CD14-positive monocyte (primary cell): ENCODE results near the gene CACNB1. TPM values are rescaled to one million over a fixed set of nuclear protein-coding genes. Genes with fewer than 3 reads are reported as not detected.

Experiments used
- DNase-seq, 3 donors: peaks; one replicate each; pipeline ENCODE4 v3.0.0-alpha.2; 2011 to 2022
- H2AFZ ChIP-seq: 2 replicates; pipeline ENCODE4 v1.6.0; 2012; ENCODE audit warnings: mild to moderate bottlenecking, low read depth, low read length, inconsistent platforms; ENCODE audit not compliant: insufficient read depth, poor library complexity, severe bottlenecking
- H3K27ac ChIP-seq, 2 donors: 1 replicate in 1 of 2; 2 replicates in 1 of 2; pipeline ENCODE4 v1.5.1; 2012 to 2013; ENCODE audit warnings: low read length in 2 of 2, control low read depth in 1 of 2, inconsistent platforms in 1 of 2, low read depth in 1 of 2, mild to moderate bottlenecking in 1 of 2
- H3K27me3 ChIP-seq, 2 donors: one replicate each; pipeline versions ENCODE4 v1.6.0 to v1.6.1; 2011 to 2013; ENCODE audit warnings: low read length in 2 of 2; ENCODE audit not compliant: control insufficient read depth in 2 of 2, insufficient read depth in 2 of 2
- H3K36me3 ChIP-seq, 2 donors: replicated peaks in 1 of 2; 1 replicate in 1 of 2; 2 replicates in 1 of 2; pipeline versions ENCODE4 v1.5.1 to v1.6.1; 2012 to 2013; ENCODE audit warnings: low read length in 2 of 2, control low read depth in 1 of 2, inconsistent platforms in 1 of 2, mild to moderate bottlenecking in 1 of 2; ENCODE audit not compliant: insufficient read depth in 2 of 2, control insufficient read depth in 1 of 2
- H3K4me1 ChIP-seq, 2 donors: 1 replicate in 1 of 2; 2 replicates in 1 of 2; pipeline versions ENCODE4 v1.5.1 to v1.6.1; 2012 to 2013; ENCODE audit warnings: low read length in 2 of 2, control low read depth in 1 of 2, inconsistent platforms in 1 of 2, mild to moderate bottlenecking in 1 of 2, moderate library complexity in 1 of 2; ENCODE audit not compliant: insufficient read depth in 2 of 2, control insufficient read depth in 1 of 2
- H3K4me2 ChIP-seq: replicated peaks from 2 replicates; pipeline ENCODE3; 2012; ENCODE audit warnings: low read length, moderate library complexity, mild to moderate bottlenecking; ENCODE audit not compliant: poor library complexity, severe bottlenecking; ENCODE audit errors: extremely low read depth
- H3K4me3 ChIP-seq, 3 experiments: fragments of 200-600 bp in 1 of 3; sonication (generic) in 1 of 3; replicated peaks in 1 of 3; 1 replicate in 2 of 3; 2 replicates in 1 of 3; pipeline ENCODE4 v1.5.1; 2011 to 2013; ENCODE audit warnings: low read length in 3 of 3, mild to moderate bottlenecking in 3 of 3, control low read depth in 2 of 3, low read depth in 2 of 3, inconsistent platforms in 1 of 3, moderate library complexity in 1 of 3
- H3K79me2 ChIP-seq: 2 replicates; pipeline ENCODE4 v1.6.0; 2012; ENCODE audit warnings: mild to moderate bottlenecking, control low read depth, inconsistent platforms, low read length, moderate library complexity; ENCODE audit not compliant: insufficient read depth
- H3K9ac ChIP-seq: 2 replicates; pipeline ENCODE4 v1.6.0; 2017; ENCODE audit warnings: low read length, mild to moderate bottlenecking; ENCODE audit not compliant: insufficient read depth, poor library complexity, severe bottlenecking
- H3K9me3 ChIP-seq, 2 donors: replicated peaks in 1 of 2; 1 replicate in 1 of 2; 2 replicates in 1 of 2; pipeline versions ENCODE4 v1.5.1 to v1.6.1; 2012 to 2013; ENCODE audit warnings: low read length in 2 of 2, control low read depth in 1 of 2; ENCODE audit not compliant: control insufficient read depth in 1 of 2, insufficient read depth in 1 of 2
- H4K20me1 ChIP-seq: 2 replicates; pipeline ENCODE4 v1.6.0; 2012; ENCODE audit warnings: mild to moderate bottlenecking, low read length, control low read depth, moderate library complexity; ENCODE audit not compliant: insufficient read depth
- H3K27ac Mint-ChIP-seq, 7 donors: one replicate each; pipeline ENCODE4 v1.8.0; 2020; ENCODE audit warnings: mild to moderate bottlenecking in 7 of 7, mixed read lengths in 7 of 7, moderate library complexity in 6 of 7, inconsistent platforms in 2 of 7
- H3K27me3 Mint-ChIP-seq, 3 donors: one replicate each; pipeline ENCODE4 v1.8.0; 2021 to 2022; ENCODE audit warnings: low read depth in 3 of 3, mild to moderate bottlenecking in 3 of 3, mixed read lengths in 3 of 3, moderate library complexity in 3 of 3, inconsistent platforms in 1 of 3
- H3K36me3 Mint-ChIP-seq, 2 donors: one replicate each; pipeline ENCODE4 v1.8.0; 2020; ENCODE audit warnings: mixed read lengths in 2 of 2, inconsistent platforms in 1 of 2, mild to moderate bottlenecking in 1 of 2
- H3K4me1 Mint-ChIP-seq: one replicate; pipeline ENCODE4 v1.8.0; 2020; ENCODE audit warnings: mild to moderate bottlenecking, mixed read lengths
- H3K4me3 Mint-ChIP-seq, 2 donors: one replicate each; pipeline ENCODE4 v1.8.0; 2020; ENCODE audit warnings: mild to moderate bottlenecking in 2 of 2, mixed read lengths in 2 of 2, moderate library complexity in 1 of 2
- H3K9me3 Mint-ChIP-seq, 7 donors: one replicate each; pipeline ENCODE4 v1.8.0; 2020 to 2022; ENCODE audit warnings: mixed read lengths in 7 of 7, mild to moderate bottlenecking in 6 of 7, moderate library complexity in 6 of 7, inconsistent platforms in 2 of 7
- CTCF ChIP-seq: fragments of 200-600 bp; IDR thresholded peaks from one replicate; pipeline ENCODE4 v1.8.0; 2022; ENCODE audit warnings: antibody characterized with exemption, mild to moderate bottlenecking
- WGBS: methylation state at CpG from one replicate; pipeline ENCODE4 v1.1.5; 2013; ENCODE audit warnings: missing lambda C conversion rate; ENCODE audit not compliant: insufficient coverage; 5-methylcytosine and 5-hydroxymethylcytosine counted together
- intact Hi-C, 2 donors: fragments of 100-400 bp; cut with micrococcal nuclease; formaldehyde crosslinking; loops; one replicate each; pipeline versions ENCODE4 v1.15.0 to v1.15.1; 2023
- polyA plus RNA-seq, 3 donors: library from polyadenylated mRNA; depleted of rRNA in 1 of 3; unstranded in 2 of 3; stranded (reverse) in 1 of 3; fragments of 300-500 nt in 2 of 3; fragments of >200 nt in 1 of 3; fragmentation: Illumina TruSeq in 2 of 3; gene quantifications; 1 replicate in 2 of 3; 2 replicates in 1 of 3; pipeline ENCODE4 v1.2.3, GENCODE V29; 2012 to 2021

The CACNB1 gene
- polyA plus RNA-seq, 3 donors = 0.13 to 22.1 (median 0.31) TPM

- H3K27ac Mint-ChIP-seq = no peak overlapping the region
- TF ChIP-seq CTCF = no peak
These were observed 46.6 kb upstream of the CACNB1 start for GRCh38 chr17:39244016-39244599.

GRCh38 chr17:39243155-39243554 is 45.7 kb upstream of the CACNB1 start:
- Mint-ChIP-seq H3K27ac (no peak overlapping the region), H3K36me3 (no peaks in the 10 kb centered on the region), H3K4me1 (peaks cover 24% of the 10 kb centered on the region), H3K27me3 (peaks cover 13 to 17% (median 14%) of the 10 kb centered on the region in 3 donors), H3K4me3 (no peak overlapping the region), H3K9me3 (no peaks in the 10 kb centered on the region)
- no peaks in the 10 kb centered on the region for H3K79me2 ChIP-seq
- H2AFZ ChIP-seq = no peak overlapping the region
- 84% methylated on average over 5 of the region's 8 CpGs for WGBS
- no peak for TF ChIP-seq CTCF
- peaks cover 0 to 9% of the 10 kb centered on the region in 2 donors for H3K27me3 ChIP-seq
- intact Hi-C loops = loop anchor here in 1 of 2 donors (5.0 to 10.0 kb wide), 2 partner anchors 36 to 78 kb away; partner anchors contain the start of gene ARL5C
- no peak overlapping the region for H3K27ac ChIP-seq
- H3K4me2 ChIP-seq = no peak overlapping the region
- peaks cover 5 to 15% of the 10 kb centered on the region in 2 donors for H3K4me1 ChIP-seq
- H3K36me3 ChIP-seq = no peaks in the 10 kb centered on the region
- no peak overlapping the region for H3K4me3 ChIP-seq
- H4K20me1 ChIP-seq = no peaks in the 10 kb centered on the region
- no peaks in the 10 kb centered on the region for H3K9me3 ChIP-seq
- no peak overlapping the region for H3K9ac ChIP-seq
- DNase-seq = no peak

More at GRCh38 chr17:39244016-39244599, 46.6 kb upstream of the CACNB1 start:
- Histone ChIP-seq H3K4me1 (peaks cover 0 to 7% of the 10 kb centered on the region in 2 donors), H3K4me2 (no peak overlapping the region), H3K9ac (no peak overlapping the region), H3K27ac (no peak overlapping the region), H3K79me2 (no peaks in the 10 kb centered on the region), H3K4me3 (no peak overlapping the region), H3K36me3 (no peaks in the 10 kb centered on the region), H4K20me1 (no peaks in the 10 kb centered on the region), H3K9me3 (no peaks in the 10 kb centered on the region), H3K27me3 (peaks cover 0 to 8% of the 10 kb centered on the region in 2 donors), H2AFZ (no peak overlapping the region)
- Mint-ChIP-seq H3K4me1 (peaks cover 15% of the 10 kb centered on the region), H3K27me3 (peaks cover 8 to 14% (median 9%) of the 10 kb centered on the region in 3 donors), H3K4me3 (no peak overlapping the region), H3K9me3 (no peaks in the 10 kb centered on the region), H3K36me3 (peaks cover 2 to 4% of the 10 kb centered on the region in 2 donors)
- DNase-seq = no peak
- 8% methylated on average over 6 of the region's 11 CpGs for WGBS
- intact Hi-C loops = loop anchor here in 1 of 2 donors (5.0 to 10.0 kb wide), 2 partner anchors 37 to 79 kb away; partner anchors contain the start of gene ARL5C
